SK-N-SH treated with all-trans-retinoic acid at 6 μM for 48 hours (cell line): ENCODE measurements around the gene TMTC3.

Source experiments
- ARNTL ChIP-seq: fragments of 450-650 bp; formaldehyde crosslinking; IDR thresholded peaks from 2 replicates; pipeline ENCODE4 v1.5.0; 2020; ENCODE audit warnings: low read depth, mild to moderate bottlenecking, moderate library complexity, borderline replicate concordance
- BACH2 ChIP-seq: fragments of 250-450 bp; sonication (Bioruptor Pico); IDR thresholded peaks from 2 replicates; pipeline ENCODE4 v1.9.0; 2021; ENCODE audit warnings: mild to moderate bottlenecking, borderline replicate concordance
- ESRRG ChIP-seq: fragments of 250-450 bp; sonication (Bioruptor Pico); IDR thresholded peaks from 2 replicates; pipeline ENCODE4 v1.6.1; 2021; ENCODE audit warnings: mild to moderate bottlenecking
- PPARA ChIP-seq: fragments of 250-450 bp; sonication (Bioruptor Pico); IDR thresholded peaks from 2 replicates; pipeline ENCODE4 v1.5.0; 2020; ENCODE audit warnings: mild to moderate bottlenecking, borderline replicate concordance
- TCF4 ChIP-seq: fragments of 250-450 bp; sonication (Bioruptor Pico); IDR thresholded peaks from 2 replicates; pipeline ENCODE4 v1.8.0; 2021; ENCODE audit warnings: mild to moderate bottlenecking, moderate library complexity, borderline replicate concordance
- TOX ChIP-seq: fragments of 250-450 bp; sonication (Bioruptor Pico); IDR thresholded peaks from 2 replicates; pipeline ENCODE4 v1.8.0; 2021; ENCODE audit warnings: mild to moderate bottlenecking, moderate library complexity, borderline replicate concordance
- ZFP3 ChIP-seq: fragments of 250-450 bp; sonication (Bioruptor Pico); IDR thresholded peaks from 2 replicates; pipeline ENCODE4 v1.5.0; 2020; ENCODE audit warnings: mild to moderate bottlenecking, moderate library complexity
- ZFP30 ChIP-seq: fragments of 450-650 bp; formaldehyde crosslinking; IDR thresholded peaks from 2 replicates; pipeline ENCODE4 v1.5.0; 2022; ENCODE audit warnings: mild to moderate bottlenecking, moderate library complexity
- ZNF565 ChIP-seq: fragments of 450-650 bp; formaldehyde crosslinking; conservative IDR thresholded peaks from 2 replicates; pipeline ENCODE4 v1.5.0; 2020; ENCODE audit warnings: low read depth, mild to moderate bottlenecking, moderate library complexity
- ZNF8 ChIP-seq: fragments of 450-650 bp; formaldehyde crosslinking; IDR thresholded peaks from 2 replicates; pipeline ENCODE4 v1.5.0; 2020; ENCODE audit warnings: mild to moderate bottlenecking, moderate library complexity
- TF ChIP-seq, protein P1 (sequence below): fragments of 250-450 bp; sonication (Bioruptor Pico); IDR thresholded peaks from 2 replicates; pipeline ENCODE4 v1.8.0; 2020; ENCODE audit warnings: mild to moderate bottlenecking, moderate library complexity, borderline replicate concordance
- TF ChIP-seq, protein P2 (sequence below): fragments of 250-450 bp; sonication (Bioruptor Pico); IDR thresholded peaks from 2 replicates; pipeline ENCODE4 v1.5.1; 2020; ENCODE audit warnings: low read depth, mild to moderate bottlenecking, moderate library complexity
- TF ChIP-seq, protein P3 (sequence below): fragments of 250-450 bp; sonication (Bioruptor Pico); IDR thresholded peaks from 2 replicates; pipeline ENCODE4 v1.5.0; 2020; ENCODE audit warnings: mild to moderate bottlenecking, moderate library complexity

DNA sequence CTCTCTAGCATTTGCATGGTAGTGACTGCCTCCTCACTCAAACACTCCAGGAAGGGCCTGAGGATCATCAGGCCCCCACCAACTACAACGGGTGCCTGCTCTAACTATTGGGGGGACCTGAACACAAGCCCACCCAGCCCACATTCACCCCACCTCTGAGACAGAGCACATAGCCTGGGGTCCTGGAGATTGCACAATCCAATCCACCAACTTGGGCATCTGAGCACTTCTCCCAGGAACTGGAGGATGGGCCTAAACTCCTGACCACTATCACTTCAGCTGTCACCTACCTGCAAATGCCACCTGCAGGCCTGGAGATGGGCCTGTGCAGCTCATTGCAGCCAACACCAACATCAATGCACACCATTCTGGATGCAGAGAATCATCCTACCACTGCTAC, 66.6 kb downstream of the TMTC3 start:
- TF ChIP-seq ZNF8 (no peak), ZFP3 (CRISPR knock-in tag) (no peak), ESRRG (CRISPR knock-in tag) (no peak), ARNTL (CRISPR knock-in tag) (no peak), PPARA (CRISPR knock-in tag) (no peak), BACH2 (no peak), ZFP30 (no peak), TCF4 (CRISPR knock-in tag) (no peak), ZNF565 (no peak), TOX (CRISPR knock-in tag) (no peak)
- TF ChIP-seq, protein P1, sequence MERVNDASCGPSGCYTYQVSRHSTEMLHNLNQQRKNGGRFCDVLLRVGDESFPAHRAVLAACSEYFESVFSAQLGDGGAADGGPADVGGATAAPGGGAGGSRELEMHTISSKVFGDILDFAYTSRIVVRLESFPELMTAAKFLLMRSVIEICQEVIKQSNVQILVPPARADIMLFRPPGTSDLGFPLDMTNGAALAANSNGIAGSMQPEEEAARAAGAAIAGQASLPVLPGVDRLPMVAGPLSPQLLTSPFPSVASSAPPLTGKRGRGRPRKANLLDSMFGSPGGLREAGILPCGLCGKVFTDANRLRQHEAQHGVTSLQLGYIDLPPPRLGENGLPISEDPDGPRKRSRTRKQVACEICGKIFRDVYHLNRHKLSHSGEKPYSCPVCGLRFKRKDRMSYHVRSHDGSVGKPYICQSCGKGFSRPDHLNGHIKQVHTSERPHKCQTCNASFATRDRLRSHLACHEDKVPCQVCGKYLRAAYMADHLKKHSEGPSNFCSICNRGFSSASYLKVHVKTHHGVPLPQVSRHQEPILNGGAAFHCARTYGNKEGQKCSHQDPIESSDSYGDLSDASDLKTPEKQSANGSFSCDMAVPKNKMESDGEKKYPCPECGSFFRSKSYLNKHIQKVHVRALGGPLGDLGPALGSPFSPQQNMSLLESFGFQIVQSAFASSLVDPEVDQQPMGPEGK, result no peak
- TF ChIP-seq, protein P2, sequence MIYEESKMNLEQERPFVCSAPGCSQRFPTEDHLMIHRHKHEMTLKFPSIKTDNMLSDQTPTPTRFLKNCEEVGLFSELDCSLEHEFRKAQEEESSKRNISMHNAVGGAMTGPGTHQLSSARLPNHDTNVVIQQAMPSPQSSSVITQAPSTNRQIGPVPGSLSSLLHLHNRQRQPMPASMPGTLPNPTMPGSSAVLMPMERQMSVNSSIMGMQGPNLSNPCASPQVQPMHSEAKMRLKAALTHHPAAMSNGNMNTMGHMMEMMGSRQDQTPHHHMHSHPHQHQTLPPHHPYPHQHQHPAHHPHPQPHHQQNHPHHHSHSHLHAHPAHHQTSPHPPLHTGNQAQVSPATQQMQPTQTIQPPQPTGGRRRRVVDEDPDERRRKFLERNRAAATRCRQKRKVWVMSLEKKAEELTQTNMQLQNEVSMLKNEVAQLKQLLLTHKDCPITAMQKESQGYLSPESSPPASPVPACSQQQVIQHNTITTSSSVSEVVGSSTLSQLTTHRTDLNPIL (CRISPR knock-in tag), result no peak
- TF ChIP-seq, protein P3, sequence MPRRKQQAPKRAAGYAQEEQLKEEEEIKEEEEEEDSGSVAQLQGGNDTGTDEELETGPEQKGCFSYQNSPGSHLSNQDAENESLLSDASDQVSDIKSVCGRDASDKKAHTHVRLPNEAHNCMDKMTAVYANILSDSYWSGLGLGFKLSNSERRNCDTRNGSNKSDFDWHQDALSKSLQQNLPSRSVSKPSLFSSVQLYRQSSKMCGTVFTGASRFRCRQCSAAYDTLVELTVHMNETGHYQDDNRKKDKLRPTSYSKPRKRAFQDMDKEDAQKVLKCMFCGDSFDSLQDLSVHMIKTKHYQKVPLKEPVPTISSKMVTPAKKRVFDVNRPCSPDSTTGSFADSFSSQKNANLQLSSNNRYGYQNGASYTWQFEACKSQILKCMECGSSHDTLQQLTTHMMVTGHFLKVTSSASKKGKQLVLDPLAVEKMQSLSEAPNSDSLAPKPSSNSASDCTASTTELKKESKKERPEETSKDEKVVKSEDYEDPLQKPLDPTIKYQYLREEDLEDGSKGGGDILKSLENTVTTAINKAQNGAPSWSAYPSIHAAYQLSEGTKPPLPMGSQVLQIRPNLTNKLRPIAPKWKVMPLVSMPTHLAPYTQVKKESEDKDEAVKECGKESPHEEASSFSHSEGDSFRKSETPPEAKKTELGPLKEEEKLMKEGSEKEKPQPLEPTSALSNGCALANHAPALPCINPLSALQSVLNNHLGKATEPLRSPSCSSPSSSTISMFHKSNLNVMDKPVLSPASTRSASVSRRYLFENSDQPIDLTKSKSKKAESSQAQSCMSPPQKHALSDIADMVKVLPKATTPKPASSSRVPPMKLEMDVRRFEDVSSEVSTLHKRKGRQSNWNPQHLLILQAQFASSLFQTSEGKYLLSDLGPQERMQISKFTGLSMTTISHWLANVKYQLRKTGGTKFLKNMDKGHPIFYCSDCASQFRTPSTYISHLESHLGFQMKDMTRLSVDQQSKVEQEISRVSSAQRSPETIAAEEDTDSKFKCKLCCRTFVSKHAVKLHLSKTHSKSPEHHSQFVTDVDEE (CRISPR knock-in tag), result no peak
